Natural killer cell (primary cell): Measurements from ENCODE around the gene ERCC3. TPM values are rescaled to one million over a fixed set of nuclear protein-coding genes. Genes with fewer than 3 reads are reported as not detected.

ENCODE experiments used
- ATAC-seq, 3 donors: fragments of 150-1000 bp in 2 of 3; fragments of 200-7000 bp in 1 of 3; cut with Tn5 transposase; 1 replicate in 1 of 3; 2 replicates in 2 of 3; pipeline ENCODE4 v1.10.0; 2021; ENCODE audit warnings: mild to moderate bottlenecking in 2 of 3, moderate library complexity in 2 of 3
- DNase-seq, 2 donors: peaks; one replicate each; pipeline versions ENCODE4 v3.0.0 to v3.0.0-alpha.2; 2013 to 2021; ENCODE audit warnings: mixed read lengths in 1 of 2
- H3K27ac ChIP-seq: one replicate; pipeline ENCODE4 v1.5.1; 2013; ENCODE audit warnings: mild to moderate bottlenecking, low read length
- H3K27me3 ChIP-seq: one replicate; pipeline ENCODE4 v1.6.1; 2013; ENCODE audit warnings: low read length; ENCODE audit not compliant: control insufficient read depth, insufficient read depth
- H3K36me3 ChIP-seq: one replicate; pipeline ENCODE4 v1.6.1; 2013; ENCODE audit warnings: low read length; ENCODE audit not compliant: control insufficient read depth, insufficient read depth
- H3K4me1 ChIP-seq: one replicate; pipeline ENCODE4 v1.6.1; 2013; ENCODE audit warnings: low read length; ENCODE audit not compliant: control insufficient read depth, insufficient read depth
- H3K4me3 ChIP-seq: one replicate; pipeline ENCODE4 v1.5.1; 2013; ENCODE audit warnings: low read length
- H3K9me3 ChIP-seq: one replicate; pipeline ENCODE4 v1.6.1; 2013; ENCODE audit warnings: low read length; ENCODE audit not compliant: control insufficient read depth, insufficient read depth
- H3K27ac Mint-ChIP-seq, 2 donors: one replicate each; pipeline ENCODE4 v1.8.0; 2022; ENCODE audit warnings: mild to moderate bottlenecking in 2 of 2, mixed read lengths in 2 of 2, moderate library complexity in 1 of 2
- H3K27me3 Mint-ChIP-seq, 2 donors: one replicate each; pipeline ENCODE4 v1.8.0; 2022; ENCODE audit warnings: low read depth in 2 of 2, mixed read lengths in 2 of 2
- H3K36me3 Mint-ChIP-seq: one replicate; pipeline ENCODE4 v1.8.0; 2022; ENCODE audit warnings: mixed read lengths
- H3K4me1 Mint-ChIP-seq, 2 donors: one replicate each; pipeline ENCODE4 v1.8.0; 2022; ENCODE audit warnings: mixed read lengths in 2 of 2
- H3K4me3 Mint-ChIP-seq: one replicate; pipeline ENCODE4 v1.8.0; 2022; ENCODE audit warnings: mild to moderate bottlenecking, moderate library complexity, mixed read lengths
- H3K9me3 Mint-ChIP-seq, 2 donors: one replicate each; pipeline ENCODE4 v1.8.0; 2022; ENCODE audit warnings: mixed read lengths in 2 of 2
- CTCF ChIP-seq: fragments of 200-600 bp; IDR thresholded peaks from one replicate; pipeline ENCODE4 v1.8.0; 2022; ENCODE audit warnings: antibody characterized with exemption
- WGBS: methylation state at CpG from one replicate; pipeline ENCODE4 v1.1.7; 2013; ENCODE audit warnings: missing lambda C conversion rate; ENCODE audit not compliant: insufficient coverage; 5-methylcytosine and 5-hydroxymethylcytosine counted together
- intact Hi-C: fragments of 100-400 bp; cut with micrococcal nuclease; formaldehyde crosslinking; loops from one replicate; pipeline ENCODE4 v1.14.2; 2022
- total RNA-seq, 4 donors: library from RNA; stranded (reverse); fragments of 120-200 nt in 1 of 4; gene quantifications; one replicate each; pipeline versions ENCODE4 v1.2.3 to v1.2.4, GENCODE V29; 2013 to 2022

ERCC3 gene
- total RNA-seq, result 10 to 100 TPM; 56.3 to 70.0 (median 61.7) TPM
- 48.8 TPM for total RNA-seq (2013)

GRCh38 chr2:127293748-127294562 lies at the start of gene ERCC3:
TSS of gene ERCC3 (minus strand) at chr2:127294144. CDS start at chr2:127294081, 63 bp downstream.
- WGBS, result under 1% methylated on average over 55 of the region's 55 CpGs
- Histone ChIP-seq H3K9me3 (no peaks in the 10 kb centered on the region), H3K27me3 (no peaks in the 10 kb centered on the region), H3K4me3 (peak within 1 kb of the TSS; percentile 85), H3K27ac (peak within 1 kb of the TSS; percentile 71), H3K4me1 (peaks cover 18% of the 10 kb centered on the region), H3K36me3 (peaks cover 28% of the 10 kb centered on the region)
- ATAC-seq (peak; percentile 92 to 97 (median 97)), DNase-seq (peak; percentile 76 to 89)
- Mint-ChIP-seq H3K4me1 (peaks cover 22 to 35% of the 10 kb centered on the region in 2 donors), H3K36me3 (peaks cover 4% of the 10 kb centered on the region), H3K27me3 (no peaks in the 10 kb centered on the region), H3K27ac (peak within 1 kb of the TSS; percentile 93 to 96), H3K9me3 (no peaks in the 10 kb centered on the region), H3K4me3 (peak within 1 kb of the TSS; percentile 100)
- TF ChIP-seq CTCF, result no peak
- intact Hi-C loops, result no loop called here

- Histone ChIP-seq H3K27me3 (no peaks in the 10 kb centered on the region), H3K4me3 (no peak overlapping the region), H3K27ac (no peak overlapping the region), H3K4me1 (no peaks in the 10 kb centered on the region), H3K9me3 (no peaks in the 10 kb centered on the region), H3K36me3 (peaks cover 15% of the 10 kb centered on the region)
- intact Hi-C loops, result no loop called here
- TF ChIP-seq CTCF, result no peak
- H3K27me3 Mint-ChIP-seq, result no peaks in the 10 kb centered on the region
- no peaks in the 10 kb centered on the region for H3K9me3 Mint-ChIP-seq
- H3K27ac Mint-ChIP-seq, result no peak overlapping the region
- WGBS, result no CpG with 5 or more reads among the region's 2 CpGs
- ATAC-seq, result no peak
- no peaks in the 10 kb centered on the region for H3K36me3 Mint-ChIP-seq
- H3K4me3 Mint-ChIP-seq, result no peak overlapping the region
- DNase-seq, result no peak
- peaks cover 31 to 36% of the 10 kb centered on the region in 2 donors for H3K4me1 Mint-ChIP-seq
These were observed 49.3 kb upstream of the ERCC3 start for GRCh38 chr2:127343277-127343676.

- H3K27me3 Mint-ChIP-seq, result no peaks in the 10 kb centered on the region
- H3K27me3 ChIP-seq, result no peaks in the 10 kb centered on the region
- no peak for DNase-seq
- H3K4me1 Mint-ChIP-seq, result peaks cover 19 to 28% of the 10 kb centered on the region in 2 donors
- TF ChIP-seq CTCF, result no peak
- peak overlapping the region in 1 of 2 donors; percentile 4 for H3K27ac Mint-ChIP-seq
- 100% methylated on average over 1 of the region's 1 CpG for WGBS
- H3K36me3 ChIP-seq, result peaks cover 26% of the 10 kb centered on the region
- H3K4me3 Mint-ChIP-seq, result no peak overlapping the region
- H3K9me3 Mint-ChIP-seq, result no peaks in the 10 kb centered on the region
- intact Hi-C loops, result no loop called here
- H3K36me3 Mint-ChIP-seq, result no peaks in the 10 kb centered on the region
- no peak for ATAC-seq
- no peak overlapping the region for H3K4me3 ChIP-seq
- no peaks in the 10 kb centered on the region for H3K9me3 ChIP-seq
- no peak overlapping the region for H3K27ac ChIP-seq
- no peaks in the 10 kb centered on the region for H3K4me1 ChIP-seq
These were observed 48.2 kb upstream of the ERCC3 start for GRCh38 chr2:127342101-127342500.
